Measurements from ENCODE around the gene HILPDA. TPM values are rescaled to one million over a fixed set of nuclear protein-coding genes. Genes with fewer than 3 reads are reported as not detected.

HILPDA gene
- total and polyA plus RNA-seq, 10 of the 15 experiments (the other 5 are each of a cell fraction or from before 2014, with no cell fraction given): 12.0 to 232 (median 26.4) TPM

- TF ChIP-seq CUX1 (IDR thresholded peaks at IDR 0.05; ENCODE audit: insufficient replicate concordance, low read depth, low read length): no peak
- no peak for TF ChIP-seq E4F1 (IDR thresholded peaks at IDR 0.05; ENCODE audit: borderline replicate concordance, partially characterized antibody)
- no peak for TF ChIP-seq EED (IDR thresholded peaks at IDR 0.05; ENCODE audit: low read depth)
- no peak for TF ChIP-seq KLF5 (IDR thresholded peaks at IDR 0.05; ENCODE audit: partially characterized antibody)
- TF ChIP-seq E2F4 (IDR thresholded peaks at IDR 0.05; ENCODE audit: low read depth, low read length): no peak
- no peak for TF ChIP-seq BRCA1 (IDR thresholded peaks at IDR 0.05; ENCODE audit: low read depth, low read length)
- TF ChIP-seq SMAD5 (IDR thresholded peaks at IDR 0.05; ENCODE audit: low read depth): no peak
- TF ChIP-seq MEF2B (IDR thresholded peaks at IDR 0.05; ENCODE audit: partially characterized antibody, poor library complexity, severe bottlenecking): no peak
Measured at GRCh38 chr7:128456255-128456725, 612 bp downstream of the HILPDA start (continued).

All from GM12878 (cell line).